Measurements from ENCODE around the gene ULK4.

- no peak for TF ChIP-seq NRF1 (IDR thresholded peaks at IDR 0.05; ENCODE audit: low read depth, low read length)
- no peak for TF ChIP-seq RAD21 (IDR thresholded peaks at IDR 0.05; ENCODE audit: low read length)
- no peak for TF ChIP-seq CTCF (IDR thresholded peaks at IDR 0.05)
- no peak for TF ChIP-seq USF2 (IDR thresholded peaks at IDR 0.05; ENCODE audit: borderline replicate concordance, low read depth, low read length)
- TF ChIP-seq GATA2 (CRISPR knock-in tag; IDR thresholded peaks at IDR 0.05) = no peak
- TF ChIP-seq EP300 (IDR thresholded peaks at IDR 0.05; ENCODE audit: borderline replicate concordance in 1 of 2, low read depth in 1 of 2, low read length in 1 of 2) = no peak
- no peak for TF ChIP-seq SMC3 (IDR thresholded peaks at IDR 0.05; ENCODE audit: low read depth, low read length)
- no peak for TF ChIP-seq JUND (IDR thresholded peaks at IDR 0.05)
- TF ChIP-seq MAX (IDR thresholded peaks at IDR 0.05; ENCODE audit: low read depth) = no peak
- TF ChIP-seq TAF1 (IDR thresholded peaks at IDR 0.05; ENCODE audit: borderline replicate concordance, low read depth, low read length) = no peak
- TF ChIP-seq SIN3A (IDR thresholded peaks at IDR 0.05; ENCODE audit: borderline replicate concordance, low read depth, low read length) = no peak
- TF ChIP-seq ELF1 (IDR thresholded peaks at IDR 0.05) = no peak
- no peak for TF ChIP-seq YY1 (IDR thresholded peaks at IDR 0.05; ENCODE audit: low read depth)
- TF ChIP-seq POLR2AphosphoS5 (IDR thresholded peaks at IDR 0.05; ENCODE audit: low read depth, low read length) = no peak
Measured at GRCh38 chr3:41854956-41855355, 106.9 kb downstream of the ULK4 start.
